GM12801 (cell line): Measurements from ENCODE around the gene FBLN2.

Experiments used
- TF ChIP-seq, protein P1 (sequence below): IDR thresholded peaks from one replicate; pipeline ENCODE4 v1.5.1; 2011; ENCODE audit warnings: control low read depth; ENCODE audit not compliant: insufficient read length; ENCODE audit errors: extremely low read depth

Gene FBLN2

DNA sequence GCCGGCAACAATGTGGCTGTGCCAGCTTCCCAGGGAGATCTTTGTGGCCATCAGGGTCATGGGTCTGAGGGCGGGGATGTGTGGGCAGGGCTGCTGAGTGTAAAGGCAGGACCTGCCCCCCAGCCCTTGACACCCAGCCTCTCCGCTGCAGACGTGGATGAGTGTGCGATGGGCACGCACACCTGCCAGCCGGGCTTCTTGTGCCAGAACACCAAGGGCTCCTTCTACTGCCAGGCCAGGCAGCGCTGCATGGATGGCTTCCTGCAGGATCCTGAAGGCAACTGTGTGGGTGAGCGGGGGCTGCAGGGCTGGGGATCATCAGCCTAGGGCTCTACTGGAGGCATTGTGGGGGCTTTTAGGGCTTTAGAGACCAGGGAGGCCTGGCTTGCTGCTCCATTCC is 78.8 kb downstream of the FBLN2 start:
- TF ChIP-seq, protein P1, sequence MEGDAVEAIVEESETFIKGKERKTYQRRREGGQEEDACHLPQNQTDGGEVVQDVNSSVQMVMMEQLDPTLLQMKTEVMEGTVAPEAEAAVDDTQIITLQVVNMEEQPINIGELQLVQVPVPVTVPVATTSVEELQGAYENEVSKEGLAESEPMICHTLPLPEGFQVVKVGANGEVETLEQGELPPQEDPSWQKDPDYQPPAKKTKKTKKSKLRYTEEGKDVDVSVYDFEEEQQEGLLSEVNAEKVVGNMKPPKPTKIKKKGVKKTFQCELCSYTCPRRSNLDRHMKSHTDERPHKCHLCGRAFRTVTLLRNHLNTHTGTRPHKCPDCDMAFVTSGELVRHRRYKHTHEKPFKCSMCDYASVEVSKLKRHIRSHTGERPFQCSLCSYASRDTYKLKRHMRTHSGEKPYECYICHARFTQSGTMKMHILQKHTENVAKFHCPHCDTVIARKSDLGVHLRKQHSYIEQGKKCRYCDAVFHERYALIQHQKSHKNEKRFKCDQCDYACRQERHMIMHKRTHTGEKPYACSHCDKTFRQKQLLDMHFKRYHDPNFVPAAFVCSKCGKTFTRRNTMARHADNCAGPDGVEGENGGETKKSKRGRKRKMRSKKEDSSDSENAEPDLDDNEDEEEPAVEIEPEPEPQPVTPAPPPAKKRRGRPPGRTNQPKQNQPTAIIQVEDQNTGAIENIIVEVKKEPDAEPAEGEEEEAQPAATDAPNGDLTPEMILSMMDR = no peak

DNA sequence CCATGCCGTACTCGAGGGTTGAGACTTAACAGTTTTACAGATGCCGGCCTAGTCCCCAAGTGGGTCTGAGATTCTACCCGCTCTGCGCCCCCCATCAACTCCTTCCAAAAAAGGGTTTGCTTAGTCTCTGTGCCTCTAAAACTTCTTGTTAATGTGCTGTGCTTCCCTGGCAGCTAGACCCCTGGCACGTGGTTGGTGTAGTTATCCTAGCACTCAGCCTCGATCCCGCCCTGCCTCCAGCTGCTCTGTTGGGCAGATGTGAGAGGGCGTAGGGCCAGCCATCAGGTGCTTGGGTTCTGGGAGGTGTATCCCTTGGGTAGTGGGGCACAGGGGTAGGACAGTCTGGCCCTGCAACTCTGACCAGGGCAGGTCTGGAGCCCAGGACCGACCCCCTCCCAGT is 79.5 kb downstream of the FBLN2 start:
- TF ChIP-seq, protein P1 = no peak

- TF ChIP-seq, protein P1 = no peak
Observed at GRCh38 chr3:13628841-13629551, 80.1 kb downstream of the FBLN2 start.

GRCh38 chr3:13629644-13630043 is 80.7 kb downstream of the FBLN2 start:
- TF ChIP-seq, protein P1 = no peak

- TF ChIP-seq, protein P1 = no peak
Observed at GRCh38 chr3:13631256-13631655, 82.3 kb downstream of the FBLN2 start.

DNA sequence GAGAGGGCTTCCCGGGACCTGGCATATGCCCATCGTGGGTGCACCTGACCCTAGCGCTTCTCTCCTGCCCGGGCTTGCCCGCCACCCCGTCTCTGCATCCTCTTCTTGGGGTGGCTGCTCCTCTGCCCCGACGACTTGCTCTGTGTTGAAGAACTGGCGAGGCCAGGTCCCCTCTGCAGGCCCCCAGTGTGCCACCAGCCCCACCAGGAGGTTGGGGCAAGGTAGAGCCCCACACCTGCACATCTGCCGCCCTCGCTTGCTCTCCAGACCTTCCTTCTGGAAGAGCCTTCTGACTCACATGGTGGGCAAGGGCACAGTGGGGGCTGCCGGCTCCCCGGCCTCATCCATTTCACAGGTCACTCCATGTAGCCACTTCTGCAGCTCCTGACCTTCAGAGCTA is 84.3 kb downstream of the FBLN2 start:
- TF ChIP-seq, protein P1 = no peak

- TF ChIP-seq, protein P1 = no peak
Observed at GRCh38 chr3:13634151-13634550, 85.2 kb downstream of the FBLN2 start.
